Esophagus (tissue), 2 donors: ENCODE results near the gene SOHLH2. TPM values are rescaled to one million over a fixed set of nuclear protein-coding genes. Genes with fewer than 3 reads are reported as not detected.

Experiments
- H3K27ac ChIP-seq, 2 donors: one replicate each; pipeline ENCODE4 v1.5.1; 2013; ENCODE audit warnings: low read depth in 2 of 2, mild to moderate bottlenecking in 2 of 2, inconsistent platforms in 1 of 2, low read length in 1 of 2, moderate library complexity in 1 of 2
- H3K27me3 ChIP-seq, 2 donors: one replicate each; pipeline ENCODE4 v1.6.1; 2013; ENCODE audit warnings: low read length in 2 of 2, control low read depth in 1 of 2, mild to moderate bottlenecking in 1 of 2; ENCODE audit not compliant: insufficient read depth in 2 of 2, control insufficient read depth in 1 of 2
- H3K36me3 ChIP-seq, 2 donors: one replicate each; pipeline ENCODE4 v1.6.1; 2013; ENCODE audit warnings: low read length in 1 of 2; ENCODE audit not compliant: control insufficient read depth in 2 of 2, insufficient read depth in 2 of 2
- H3K4me1 ChIP-seq, 2 donors: one replicate each; pipeline ENCODE4 v1.6.1; 2013; ENCODE audit warnings: low read length in 1 of 2; ENCODE audit not compliant: control insufficient read depth in 2 of 2, insufficient read depth in 2 of 2
- H3K4me3 ChIP-seq, 2 donors: one replicate each; pipeline ENCODE4 v1.5.1; 2013; ENCODE audit warnings: low read length in 2 of 2, mild to moderate bottlenecking in 2 of 2, low read depth in 1 of 2, moderate library complexity in 1 of 2
- H3K9me3 ChIP-seq, 2 donors: one replicate each; pipeline ENCODE4 v1.6.1; 2013; ENCODE audit warnings: mild to moderate bottlenecking in 2 of 2, low read depth in 1 of 2, low read length in 1 of 2, moderate library complexity in 1 of 2; ENCODE audit not compliant: control insufficient read depth in 2 of 2, insufficient read depth in 1 of 2
- WGBS, 2 donors: extraction: QIAGEN DNeasy Blood & Tissue Kit; methylation state at CpG; one replicate each; pipeline ENCODE4 v1.1.7; 2013; 5-methylcytosine and 5-hydroxymethylcytosine counted together
- polyA plus RNA-seq, 2 donors: library from polyadenylated mRNA; stranded (reverse); fragments of 200-250 nt; gene quantifications; one replicate each; pipeline ENCODE4 v1.2.3, GENCODE V29; 2013
- donor health status: healthy with polysubstance abuse.
- donor health status: Bipolar disorder and iron deficiency.

The SOHLH2 gene
- polyA plus RNA-seq, 2 donors: 0.04 to 0.12 TPM

- no peaks in the 10 kb centered on the region for H3K9me3 ChIP-seq
- no peak overlapping the region for H3K27ac ChIP-seq
- no peak overlapping the region for H3K4me3 ChIP-seq
- 45 to 55% methylated on average over 1 of the region's 1 CpG for WGBS, 2 donors
- no peaks in the 10 kb centered on the region for H3K36me3 ChIP-seq
- H3K27me3 ChIP-seq: no peaks in the 10 kb centered on the region
- H3K4me1 ChIP-seq: no peaks in the 10 kb centered on the region
These were observed 21.1 kb downstream of the SOHLH2 start for GRCh38 chr13:36193151-36193855.

GRCh38 chr13:36192166-36192565, 22.2 kb downstream of the SOHLH2 start:
- no peaks in the 10 kb centered on the region for H3K4me1 ChIP-seq
- H3K36me3 ChIP-seq: no peaks in the 10 kb centered on the region
- H3K27me3 ChIP-seq: no peaks in the 10 kb centered on the region
- H3K4me3 ChIP-seq: no peak overlapping the region
- H3K27ac ChIP-seq: no peak overlapping the region
- WGBS, 2 donors: 78 to 81% methylated on average over 6 of the region's 6 CpGs
- H3K9me3 ChIP-seq: no peaks in the 10 kb centered on the region

- no peaks in the 10 kb centered on the region for H3K36me3 ChIP-seq
- H3K4me3 ChIP-seq: no peak overlapping the region
- no peaks in the 10 kb centered on the region for H3K27me3 ChIP-seq
- H3K4me1 ChIP-seq: no peaks in the 10 kb centered on the region
- WGBS, 2 donors: 89 to 91% methylated on average over 3 of the region's 3 CpGs
- no peaks in the 10 kb centered on the region for H3K9me3 ChIP-seq
- H3K27ac ChIP-seq: no peak overlapping the region
These were observed 23.6 kb downstream of the SOHLH2 start for GRCh38 chr13:36190771-36191170.

- WGBS, 2 donors: 84 to 89% methylated on average over 1 of the region's 1 CpG
- Histone ChIP-seq H3K36me3 (no peaks in the 10 kb centered on the region), H3K27ac (no peak overlapping the region), H3K27me3 (no peaks in the 10 kb centered on the region), H3K9me3 (no peaks in the 10 kb centered on the region), H3K4me1 (no peaks in the 10 kb centered on the region), H3K4me3 (no peak overlapping the region)
These were observed 25.9 kb downstream of the SOHLH2 start for GRCh38 chr13:36188441-36188840.

- no peaks in the 10 kb centered on the region for H3K4me1 ChIP-seq
- no peak overlapping the region for H3K4me3 ChIP-seq
- H3K9me3 ChIP-seq: no peaks in the 10 kb centered on the region
- no peaks in the 10 kb centered on the region for H3K27me3 ChIP-seq
- no peaks in the 10 kb centered on the region for H3K36me3 ChIP-seq
- no peak overlapping the region for H3K27ac ChIP-seq
These were observed 30.5 kb downstream of the SOHLH2 start for GRCh38 chr13:36183901-36184300.

- no peaks in the 10 kb centered on the region for H3K4me1 ChIP-seq
- H3K9me3 ChIP-seq: no peaks in the 10 kb centered on the region
- WGBS, 2 donors: 71 to 82% methylated on average over 5 of the region's 5 CpGs
- no peaks in the 10 kb centered on the region for H3K27me3 ChIP-seq
- H3K27ac ChIP-seq: no peak overlapping the region
- H3K36me3 ChIP-seq: no peaks in the 10 kb centered on the region
- H3K4me3 ChIP-seq: no peak overlapping the region
These were observed 38.7 kb downstream of the SOHLH2 start for GRCh38 chr13:36175621-36176020.

- WGBS, 2 donors: 77 to 78% methylated on average over 7 of the region's 7 CpGs
These were observed 39.4 kb downstream of the SOHLH2 start for GRCh38 chr13:36174923-36175322.

GRCh38 chr13:36173571-36174322, 40.6 kb downstream of the SOHLH2 start:
- H3K9me3 ChIP-seq: no peaks in the 10 kb centered on the region
- no peaks in the 10 kb centered on the region for H3K4me1 ChIP-seq
- H3K27me3 ChIP-seq: no peaks in the 10 kb centered on the region
- no peak overlapping the region for H3K4me3 ChIP-seq
- no peaks in the 10 kb centered on the region for H3K36me3 ChIP-seq
- WGBS, 2 donors: 73 to 78% methylated on average over 4 of the region's 4 CpGs
- no peak overlapping the region for H3K27ac ChIP-seq

More at GRCh38 chr13:36174923-36175322, 39.4 kb downstream of the SOHLH2 start:
- no peaks in the 10 kb centered on the region for H3K9me3 ChIP-seq
- no peaks in the 10 kb centered on the region for H3K36me3 ChIP-seq
- H3K27ac ChIP-seq: no peak overlapping the region
- H3K4me3 ChIP-seq: no peak overlapping the region
- no peaks in the 10 kb centered on the region for H3K4me1 ChIP-seq
- H3K27me3 ChIP-seq: no peaks in the 10 kb centered on the region

- Histone ChIP-seq H3K9me3 (no peaks in the 10 kb centered on the region), H3K27ac (no peak overlapping the region), H3K36me3 (no peaks in the 10 kb centered on the region), H3K4me3 (no peak overlapping the region), H3K4me1 (peaks cover 2 to 3% of the 10 kb centered on the region in 2 donors), H3K27me3 (no peaks in the 10 kb centered on the region)
- 83 to 85% methylated on average over 5 of the region's 5 CpGs for WGBS, 2 donors
These were observed 48.3 kb downstream of the SOHLH2 start for GRCh38 chr13:36166046-36166445.
